Endodermal cell (in vitro differentiated cells): ENCODE results near the gene BICRA. TPM values are rescaled to one million over a fixed set of nuclear protein-coding genes. Genes with fewer than 3 reads are reported as not detected.
A peak's percentile ranks its signal among the peaks of the same experiment; 100 is the strongest.

ENCODE experiments used
- DNase-seq: peaks from one replicate; pipeline ENCODE4 v3.0.0-alpha.2; 2017
- H3K27ac ChIP-seq: 2 replicates; pipeline ENCODE4 v1.5.1; 2013; ENCODE audit warnings: mild to moderate bottlenecking, low read depth, low read length, moderate library complexity
- H3K27me3 ChIP-seq: 2 replicates; pipeline ENCODE4 v1.6.1; 2013; ENCODE audit warnings: mild to moderate bottlenecking, low read length, moderate library complexity; ENCODE audit not compliant: insufficient read depth, control insufficient read depth, poor library complexity, severe bottlenecking
- H3K36me3 ChIP-seq: 2 replicates; pipeline ENCODE4 v1.7.0; 2013; ENCODE audit warnings: mild to moderate bottlenecking, low read length, moderate library complexity; ENCODE audit not compliant: control insufficient read depth, insufficient read depth
- H3K4me1 ChIP-seq: one replicate; pipeline ENCODE4 v1.7.0; 2013; ENCODE audit warnings: low read length; ENCODE audit not compliant: control insufficient read depth, insufficient read depth
- H3K4me3 ChIP-seq: 2 replicates; pipeline ENCODE4 v1.5.1; 2013; ENCODE audit warnings: mild to moderate bottlenecking, low read length, moderate library complexity
- H3K9ac ChIP-seq: 2 replicates; pipeline ENCODE4 v1.6.1; 2013; ENCODE audit warnings: mild to moderate bottlenecking, low read length, moderate library complexity; ENCODE audit not compliant: poor library complexity, severe bottlenecking; ENCODE audit errors: extremely low read depth
- H3K9me3 ChIP-seq: 2 replicates; pipeline ENCODE4 v1.6.1; 2013; ENCODE audit warnings: mild to moderate bottlenecking, low read length, moderate library complexity; ENCODE audit not compliant: control insufficient read depth
- H3K27ac Mint-ChIP-seq: 2 replicates; pipeline ENCODE4 v1.8.0; 2020; ENCODE audit warnings: mixed read lengths
- H3K27me3 Mint-ChIP-seq: 2 replicates; pipeline ENCODE4 v1.8.0; 2021; ENCODE audit warnings: mild to moderate bottlenecking, mixed read lengths; ENCODE audit not compliant: insufficient read depth
- H3K36me3 Mint-ChIP-seq: 2 replicates; pipeline ENCODE4 v1.8.0; 2020; ENCODE audit warnings: low read depth, mixed read lengths
- H3K4me1 Mint-ChIP-seq: 2 replicates; pipeline ENCODE4 v1.8.0; 2020; ENCODE audit warnings: mixed read lengths
- H3K4me3 Mint-ChIP-seq: 2 replicates; pipeline ENCODE4 v1.8.0; 2020; ENCODE audit warnings: mild to moderate bottlenecking, moderate library complexity, mixed read lengths
- H3K9me3 Mint-ChIP-seq: 2 replicates; pipeline ENCODE4 v1.8.0; 2020; ENCODE audit warnings: mild to moderate bottlenecking, mixed read lengths
- CTCF ChIP-seq: fragments of 200-600 bp; sonication (generic); conservative IDR thresholded peaks from 2 replicates; pipeline ENCODE4 v1.5.0; 2021; ENCODE audit warnings: antibody characterized with exemption, mild to moderate bottlenecking
- WGBS, 2 experiments: methylation state at CpG; one replicate each; pipeline versions ENCODE4 v1.1.5 to v1.1.7; 2013; ENCODE audit warnings: missing lambda C conversion rate in 2 of 2, mixed read lengths in 1 of 2; ENCODE audit not compliant: insufficient coverage in 1 of 2, insufficient read length in 1 of 2; 5-methylcytosine and 5-hydroxymethylcytosine counted together
- long read RNA-seq, 4 experiments: library from polyadenylated mRNA in 2 of 4; library from RNA in 1 of 4; library from capped mRNA in 1 of 4; stranded (forward) in 3 of 4; unstranded in 1 of 4; transcript quantifications; one replicate each; pipeline ENCODE4 v2.0.0, GENCODE V29; 2020 to 2021; ENCODE audit warnings: inconsistent platforms in 1 of 4
- polyA plus RNA-seq, 2 experiments: library from polyadenylated mRNA; stranded (reverse); fragments of 50-300 nt; gene quantifications; one replicate each; pipeline ENCODE4 v1.2.3, GENCODE V29; 2013
- total RNA-seq, 2 donors: library from RNA; stranded (reverse); fragmentation: NEBNext Ultra II Directional in 1 of 2; extraction: Animal tissue kit (Norgen Biotek cat#: 25700) in 1 of 2; gene quantifications; 2 replicates in 1 of 2; 3 replicates in 1 of 2; pipeline ENCODE4 v1.2.1, GENCODE V29; 2021

The BICRA gene
- total RNA-seq, result 10 to 100 TPM; 30.0 to 30.1 TPM
- polyA plus RNA-seq (2013, experiment 1 of 2), result 20.1 TPM
- polyA plus RNA-seq (2013, experiment 2 of 2), result 19.1 TPM
- long read RNA-seq, experiment 1, transcript BICRA-203 (1 exons, 3,312 nt), result major isoform, 5 of 8 reads
- long read RNA-seq, experiment 1, partial matches to known transcripts, result 1 of 8 reads
- long read RNA-seq, experiment 1, other reads (novel, unspliced or antisense), result 2 of 8 reads
- long read RNA-seq, experiment 2, partial matches to known transcripts, result 3 of 8 reads
- long read RNA-seq, experiment 2, other reads (novel, unspliced or antisense), result 3 of 8 reads
- long read RNA-seq, experiment 3, partial matches to known transcripts, result 0 of 3 reads
- long read RNA-seq, experiment 3, other reads (novel, unspliced or antisense), result 0 of 3 reads
- long read RNA-seq, experiment 4, partial matches to known transcripts, result 0 of 1 reads
- long read RNA-seq, experiment 4, other reads (novel, unspliced or antisense), result 0 of 1 reads

GRCh38 chr19:47608969-47609905, at the start of gene BICRA:
Gene BICRA (plus strand): TSS chr19:47609134. CDS start chr19:47673575, 64,441 bp downstream.
- Histone ChIP-seq H3K27me3 (no peaks in the 10 kb centered on the region), H3K4me1 (peaks cover 18% of the 10 kb centered on the region), H3K4me3 (peak within 1 kb of the TSS; percentile 95), H3K9me3 (no peaks in the 10 kb centered on the region), H3K27ac (peak within 1 kb of the TSS; percentile 88), H3K9ac (peak within 1 kb of the TSS; percentile 77), H3K36me3 (peaks cover 20% of the 10 kb centered on the region)
- Mint-ChIP-seq H3K9me3 (no peaks in the 10 kb centered on the region), H3K27ac (peak within 1 kb of the TSS; percentile 97), H3K4me3 (peak within 1 kb of the TSS; percentile 83), H3K36me3 (peaks cover 16% of the 10 kb centered on the region), H3K27me3 (no peaks in the 10 kb centered on the region), H3K4me1 (peaks cover 30% of the 10 kb centered on the region)
- peak; percentile 92 for DNase-seq
- 0% methylated on average over 14 to 68 of the region's 94 CpGs for WGBS, 2 experiments
- no peak for TF ChIP-seq CTCF

GRCh38 chr19:47560999-47561398, 47.9 kb upstream of the BICRA start:
- Histone ChIP-seq H3K27ac (no peak overlapping the region), H3K36me3 (no peaks in the 10 kb centered on the region), H3K9me3 (no peaks in the 10 kb centered on the region), H3K4me3 (no peak overlapping the region), H3K4me1 (no peaks in the 10 kb centered on the region), H3K27me3 (no peaks in the 10 kb centered on the region), H3K9ac (no peak overlapping the region)
- Mint-ChIP-seq H3K36me3 (no peaks in the 10 kb centered on the region), H3K27me3 (no peaks in the 10 kb centered on the region), H3K9me3 (no peaks in the 10 kb centered on the region), H3K4me1 (peaks cover 6% of the 10 kb centered on the region), H3K4me3 (no peak overlapping the region), H3K27ac (no peak overlapping the region)
- TF ChIP-seq CTCF, result no peak
- no peak for DNase-seq
- 84 to 100% methylated on average over 1 of the region's 2 CpGs for WGBS, 2 experiments

- Mint-ChIP-seq H3K4me3 (no peak overlapping the region), H3K9me3 (no peaks in the 10 kb centered on the region), H3K27ac (no peak overlapping the region), H3K27me3 (no peaks in the 10 kb centered on the region), H3K36me3 (no peaks in the 10 kb centered on the region), H3K4me1 (peaks cover 6% of the 10 kb centered on the region)
- H3K9me3 ChIP-seq, result no peaks in the 10 kb centered on the region
- no peak overlapping the region for H3K27ac ChIP-seq
- no peaks in the 10 kb centered on the region for H3K4me1 ChIP-seq
- no peak for TF ChIP-seq CTCF
- H3K36me3 ChIP-seq, result no peaks in the 10 kb centered on the region
- no peak for DNase-seq
- H3K4me3 ChIP-seq, result no peak overlapping the region
- H3K9ac ChIP-seq, result no peak overlapping the region
- H3K27me3 ChIP-seq, result no peaks in the 10 kb centered on the region
- WGBS, 2 experiments, result 95 to 100% methylated on average over 5 to 7 of the region's 7 CpGs
These were observed 47.4 kb upstream of the BICRA start for GRCh38 chr19:47561440-47562057.
